ENCODE measurements around the gene FZD4. TPM values are rescaled to one million over a fixed set of nuclear protein-coding genes. Genes with fewer than 3 reads are reported as not detected.

FZD4 gene
- total and polyA plus RNA-seq, 10 of the 15 experiments (the other 5 are each of a cell fraction or from before 2014, with no cell fraction given), result under 0.01 to 0.13 (median 0.01) TPM; not detected in 6

DNA sequence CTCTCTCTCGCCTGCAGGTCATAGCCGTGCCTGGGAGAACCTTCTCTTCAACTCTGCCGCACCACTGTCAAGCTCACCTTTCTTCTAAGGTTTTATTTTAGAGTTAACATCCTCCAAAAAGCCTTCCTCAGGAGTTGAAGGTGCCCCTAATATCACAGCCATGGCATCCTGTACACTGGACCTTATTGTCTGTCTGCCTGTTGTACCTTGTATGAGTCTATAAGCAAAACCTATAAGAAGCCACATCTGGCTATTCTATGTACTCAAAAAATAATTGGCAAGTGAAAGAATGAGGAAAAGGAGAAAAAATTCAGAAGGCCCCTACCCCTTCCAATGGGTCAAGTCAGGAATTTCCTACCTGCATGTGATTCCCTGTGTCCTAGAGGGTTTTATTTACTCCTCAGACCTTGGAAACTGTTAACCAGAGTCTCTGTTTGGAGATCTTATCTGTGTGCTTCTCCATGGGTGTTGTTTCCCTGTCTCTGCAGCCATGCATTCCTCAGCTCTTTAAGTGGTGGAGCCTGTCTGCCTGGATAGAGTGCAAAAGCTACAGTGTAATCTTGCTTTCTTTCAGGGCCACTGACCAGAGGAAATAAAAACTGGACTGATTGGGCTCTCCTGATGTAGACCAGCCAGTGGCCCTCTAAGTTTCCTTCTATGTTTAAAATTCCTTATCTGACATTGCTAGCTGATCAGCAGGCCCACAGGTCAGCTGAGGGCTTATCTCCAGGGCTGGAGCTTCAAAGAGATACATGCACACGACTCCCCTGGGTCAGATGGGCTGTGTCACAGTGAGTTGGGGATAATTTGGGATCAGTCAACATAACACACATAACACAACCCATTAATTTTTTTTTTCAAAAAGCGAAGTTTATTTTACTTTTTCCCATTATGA is 44.9 kb upstream of the FZD4 start:
- H3K4me1 ChIP-seq (ENCODE audit: control insufficient read depth, insufficient read depth, low read length), result no peaks in the 10 kb centered on the region
- 42% methylated on average over 5 of the region's 5 CpGs for WGBS (ENCODE audit: insufficient coverage, insufficient replicate concordance, low lambda C conversion rate, missing lambda C conversion rate)
- BruUV-seq (replicated peaks), result no TSS peak
- no peak for TF ChIP-seq RB1 (IDR thresholded peaks at IDR 0.05; ENCODE audit: borderline replicate concordance)
- no peak for TF ChIP-seq NFXL1 (IDR thresholded peaks at IDR 0.05; ENCODE audit: borderline replicate concordance)
- TF ChIP-seq, protein P1, sequence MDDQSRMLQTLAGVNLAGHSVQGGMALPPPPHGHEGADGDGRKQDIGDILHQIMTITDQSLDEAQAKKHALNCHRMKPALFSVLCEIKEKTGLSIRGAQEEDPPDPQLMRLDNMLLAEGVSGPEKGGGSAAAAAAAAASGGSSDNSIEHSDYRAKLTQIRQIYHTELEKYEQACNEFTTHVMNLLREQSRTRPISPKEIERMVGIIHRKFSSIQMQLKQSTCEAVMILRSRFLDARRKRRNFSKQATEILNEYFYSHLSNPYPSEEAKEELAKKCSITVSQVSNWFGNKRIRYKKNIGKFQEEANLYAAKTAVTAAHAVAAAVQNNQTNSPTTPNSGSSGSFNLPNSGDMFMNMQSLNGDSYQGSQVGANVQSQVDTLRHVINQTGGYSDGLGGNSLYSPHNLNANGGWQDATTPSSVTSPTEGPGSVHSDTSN (IDR thresholded peaks at IDR 0.05; ENCODE audit: insufficient replicate concordance, low read depth, low read length), result no peak
- no peak for TF ChIP-seq POLR2AphosphoS2 (IDR thresholded peaks at IDR 0.05; ENCODE audit: low read depth, low read length)
- no peak for TF ChIP-seq MTA2 (IDR thresholded peaks at IDR 0.05; ENCODE audit: low read depth)
- TF ChIP-seq SUZ12 (IDR thresholded peaks at IDR 0.05; ENCODE audit: unreplicated experiment), result no peak
- no peak for TF ChIP-seq ZBED1 (IDR thresholded peaks at IDR 0.05; ENCODE audit: borderline replicate concordance)
- TF ChIP-seq, protein P2, sequence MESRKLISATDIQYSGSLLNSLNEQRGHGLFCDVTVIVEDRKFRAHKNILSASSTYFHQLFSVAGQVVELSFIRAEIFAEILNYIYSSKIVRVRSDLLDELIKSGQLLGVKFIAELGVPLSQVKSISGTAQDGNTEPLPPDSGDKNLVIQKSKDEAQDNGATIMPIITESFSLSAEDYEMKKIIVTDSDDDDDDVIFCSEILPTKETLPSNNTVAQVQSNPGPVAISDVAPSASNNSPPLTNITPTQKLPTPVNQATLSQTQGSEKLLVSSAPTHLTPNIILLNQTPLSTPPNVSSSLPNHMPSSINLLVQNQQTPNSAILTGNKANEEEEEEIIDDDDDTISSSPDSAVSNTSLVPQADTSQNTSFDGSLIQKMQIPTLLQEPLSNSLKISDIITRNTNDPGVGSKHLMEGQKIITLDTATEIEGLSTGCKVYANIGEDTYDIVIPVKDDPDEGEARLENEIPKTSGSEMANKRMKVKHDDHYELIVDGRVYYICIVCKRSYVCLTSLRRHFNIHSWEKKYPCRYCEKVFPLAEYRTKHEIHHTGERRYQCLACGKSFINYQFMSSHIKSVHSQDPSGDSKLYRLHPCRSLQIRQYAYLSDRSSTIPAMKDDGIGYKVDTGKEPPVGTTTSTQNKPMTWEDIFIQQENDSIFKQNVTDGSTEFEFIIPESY (IDR thresholded peaks at IDR 0.05), result no peak
- no peak for TF ChIP-seq CREM (IDR thresholded peaks at IDR 0.05; ENCODE audit: low read depth)
- no peak for TF ChIP-seq TBL1XR1 (IDR thresholded peaks at IDR 0.05; ENCODE audit: low read depth, low read length)
- TF ChIP-seq, protein P3, sequence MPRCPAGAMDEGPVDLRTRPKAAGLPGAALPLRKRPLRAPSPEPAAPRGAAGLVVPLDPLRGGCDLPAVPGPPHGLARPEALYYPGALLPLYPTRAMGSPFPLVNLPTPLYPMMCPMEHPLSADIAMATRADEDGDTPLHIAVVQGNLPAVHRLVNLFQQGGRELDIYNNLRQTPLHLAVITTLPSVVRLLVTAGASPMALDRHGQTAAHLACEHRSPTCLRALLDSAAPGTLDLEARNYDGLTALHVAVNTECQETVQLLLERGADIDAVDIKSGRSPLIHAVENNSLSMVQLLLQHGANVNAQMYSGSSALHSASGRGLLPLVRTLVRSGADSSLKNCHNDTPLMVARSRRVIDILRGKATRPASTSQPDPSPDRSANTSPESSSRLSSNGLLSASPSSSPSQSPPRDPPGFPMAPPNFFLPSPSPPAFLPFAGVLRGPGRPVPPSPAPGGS (IDR thresholded peaks at IDR 0.05; ENCODE audit: borderline replicate concordance, insufficient read depth, low read depth, low read length, poor library complexity, severe bottlenecking), result no peak
- TF ChIP-seq, protein P4, sequence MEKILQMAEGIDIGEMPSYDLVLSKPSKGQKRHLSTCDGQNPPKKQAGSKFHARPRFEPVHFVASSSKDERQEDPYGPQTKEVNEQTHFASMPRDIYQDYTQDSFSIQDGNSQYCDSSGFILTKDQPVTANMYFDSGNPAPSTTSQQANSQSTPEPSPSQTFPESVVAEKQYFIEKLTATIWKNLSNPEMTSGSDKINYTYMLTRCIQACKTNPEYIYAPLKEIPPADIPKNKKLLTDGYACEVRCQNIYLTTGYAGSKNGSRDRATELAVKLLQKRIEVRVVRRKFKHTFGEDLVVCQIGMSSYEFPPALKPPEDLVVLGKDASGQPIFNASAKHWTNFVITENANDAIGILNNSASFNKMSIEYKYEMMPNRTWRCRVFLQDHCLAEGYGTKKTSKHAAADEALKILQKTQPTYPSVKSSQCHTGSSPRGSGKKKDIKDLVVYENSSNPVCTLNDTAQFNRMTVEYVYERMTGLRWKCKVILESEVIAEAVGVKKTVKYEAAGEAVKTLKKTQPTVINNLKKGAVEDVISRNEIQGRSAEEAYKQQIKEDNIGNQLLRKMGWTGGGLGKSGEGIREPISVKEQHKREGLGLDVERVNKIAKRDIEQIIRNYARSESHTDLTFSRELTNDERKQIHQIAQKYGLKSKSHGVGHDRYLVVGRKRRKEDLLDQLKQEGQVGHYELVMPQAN (conservative IDR thresholded peaks at IDR 0.05), result no peak
- TF ChIP-seq POLR2AphosphoS5 (IDR thresholded peaks at IDR 0.05; ENCODE audit: low read length), result no peak

More for the DNA sequence above, 44.9 kb upstream of the FZD4 start:
- ATAC-seq (no peak), FAIRE-seq (no peak), DNase-seq (ENCODE audit: low read depth, low spot score) (no peak)
- intact Hi-C loops (cut with micrococcal nuclease; ENCODE audit: unreplicated experiment), result no loop called here
- H4K20me1 ChIP-seq (ENCODE audit: control insufficient read depth, insufficient read depth), result no peaks in the 10 kb centered on the region
- SMC1A ChIA-PET (ENCODE audit: uncharacterized antibody, unreplicated experiment), result interaction anchor here (0.7 to 1.2 kb wide), 3 partner anchors 10 to 288 kb away, joined by 3 read pairs; no protein-coding TSS in a partner anchor
- H3K4me3 ChIP-seq, result no peak overlapping the region
- no peak overlapping the region for H3K9ac ChIP-seq (ENCODE audit: control insufficient read depth, insufficient read depth, low read length)
- no peak overlapping the region for H3K27ac ChIP-seq (ENCODE audit: control insufficient read depth, insufficient read depth)
- CTCF ChIA-PET, result interaction anchor here (1.0 kb wide), 1 partner anchor 425 kb away, joined by 3 read pairs; no protein-coding TSS in a partner anchor
- no peak overlapping the region for H2AFZ ChIP-seq (ENCODE audit: control insufficient read depth, low read depth, low read length)
- H3K9me3 ChIP-seq (replicated peaks; ENCODE audit: control insufficient read depth, insufficient read depth, low read length), result no peaks in the 10 kb centered on the region
- RAD21 ChIA-PET (ENCODE audit: unreplicated experiment), result no interaction called here
- in situ Hi-C loops (cut with MboI), result no loop called here
- no peaks in the 10 kb centered on the region for H3K79me2 ChIP-seq (ENCODE audit: control insufficient read depth, insufficient read depth, low read length)
- POLR2A ChIA-PET, result no interaction called here
- no peaks in the 10 kb centered on the region for H3K27me3 ChIP-seq (replicated peaks in 1 of 2; ENCODE audit: control insufficient read depth in 2 of 2, insufficient read depth in 2 of 2, low read length in 1 of 2)
- no peaks in the 10 kb centered on the region for H3K36me3 ChIP-seq (ENCODE audit: control insufficient read depth in 2 of 2, insufficient read depth in 2 of 2, low read length in 1 of 2)
- H3K4me2 ChIP-seq (ENCODE audit: control insufficient read depth, insufficient read depth), result no peak overlapping the region

Data from GM12878 (cell line).